Measurements from ENCODE around the gene SFXN2.

SFXN2 gene

GRCh38 chr10:102702742-102703141 lies 11.7 kb upstream of the SFXN2 start:
- TF ChIP-seq CTCF (IDR thresholded peaks at IDR 0.05; ENCODE audit: low read depth, low read length), result no peak

GRCh38 chr10:102704915-102705314 lies 9.5 kb upstream of the SFXN2 start:
- DNase-seq (ENCODE audit: extremely low read depth, low read depth), result no peak
- no peak for TF ChIP-seq CTCF (IDR thresholded peaks at IDR 0.05; ENCODE audit: low read depth, low read length)

More at GRCh38 chr10:102702742-102703141, 11.7 kb upstream of the SFXN2 start:
- DNase-seq (ENCODE audit: extremely low read depth, low read depth), result no peak

- no peak for DNase-seq (ENCODE audit: extremely low read depth, low read depth)
- no peak for TF ChIP-seq CTCF (IDR thresholded peaks at IDR 0.05; ENCODE audit: low read depth, low read length)
These were observed 8.9 kb upstream of the SFXN2 start for GRCh38 chr10:102705531-102705930.

GRCh38 chr10:102710609-102711008 lies 3.8 kb upstream of the SFXN2 start:
- TF ChIP-seq CTCF (IDR thresholded peaks at IDR 0.05; ENCODE audit: low read depth, low read length), result no peak; the same call in none of the 2 replicates
- DNase-seq (ENCODE audit: extremely low read depth, low read depth), result peak; percentile 54

- no peak for DNase-seq (ENCODE audit: extremely low read depth, low read depth)
- TF ChIP-seq CTCF (IDR thresholded peaks at IDR 0.05; ENCODE audit: low read depth, low read length), result no peak
These were observed 2.3 kb upstream of the SFXN2 start for GRCh38 chr10:102712089-102712488.

GRCh38 chr10:102712843-102713538 lies 1.4 kb upstream of the SFXN2 start:
- no peak for DNase-seq (ENCODE audit: extremely low read depth, low read depth)
- TF ChIP-seq CTCF (IDR thresholded peaks at IDR 0.05; ENCODE audit: low read depth, low read length), result no peak

- no peak for DNase-seq (ENCODE audit: extremely low read depth, low read depth)
- peak; percentile 51; the same call in 1 of the 2 replicates for TF ChIP-seq CTCF (IDR thresholded peaks at IDR 0.05; ENCODE audit: low read depth, low read length)
These were observed 960 bp upstream of the SFXN2 start for GRCh38 chr10:102713539-102713813.
